AG08396 (cell line): Measurements from ENCODE around the gene CYLD.

Source experiments
- DNase-seq: peaks from one replicate; pipeline ENCODE4 v3.0.0; 2012; ENCODE audit warnings: low spot score, mixed read lengths

CYLD gene

GRCh38 chr16:50711862-50712559 lies 29.9 kb upstream of the CYLD start:
- no peak for DNase-seq

DNA sequence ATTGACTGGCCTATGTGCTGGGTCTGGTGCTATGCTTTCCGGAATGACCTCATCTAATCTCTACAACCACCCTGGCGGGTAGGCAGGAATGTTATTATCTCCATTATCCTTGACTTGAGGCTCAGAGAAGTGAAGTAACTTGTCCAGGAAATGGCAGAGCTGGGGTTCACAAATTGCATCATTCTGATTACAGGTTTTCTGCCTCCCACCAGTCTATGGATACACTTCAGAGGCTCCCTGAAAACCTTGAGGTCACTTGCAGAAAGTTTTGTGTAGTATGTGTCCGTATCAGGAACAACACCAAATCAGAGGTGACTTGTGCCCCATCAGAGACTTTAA lies 29.4 kb upstream of the CYLD start:
- no peak for DNase-seq

DNA sequence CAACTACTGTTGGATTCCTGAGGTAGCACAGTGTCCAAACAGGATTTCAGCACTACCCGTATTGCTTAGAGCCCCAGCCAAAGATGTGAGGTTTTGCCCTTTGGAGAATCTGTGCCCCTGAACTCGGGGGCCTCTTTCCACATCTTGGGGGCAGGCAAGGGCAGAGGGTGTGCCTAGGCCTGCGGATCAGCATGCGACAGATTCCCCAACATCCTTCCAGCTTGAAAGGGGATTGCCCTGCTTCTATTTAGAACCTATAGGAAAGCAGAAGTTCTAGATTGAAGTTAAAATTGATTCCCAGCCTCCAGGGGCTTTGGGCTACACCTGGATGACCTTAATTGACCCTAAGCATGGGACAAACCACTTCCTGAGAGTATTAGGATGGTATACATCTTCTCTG lies 28.9 kb upstream of the CYLD start:
- no peak for DNase-seq

DNA sequence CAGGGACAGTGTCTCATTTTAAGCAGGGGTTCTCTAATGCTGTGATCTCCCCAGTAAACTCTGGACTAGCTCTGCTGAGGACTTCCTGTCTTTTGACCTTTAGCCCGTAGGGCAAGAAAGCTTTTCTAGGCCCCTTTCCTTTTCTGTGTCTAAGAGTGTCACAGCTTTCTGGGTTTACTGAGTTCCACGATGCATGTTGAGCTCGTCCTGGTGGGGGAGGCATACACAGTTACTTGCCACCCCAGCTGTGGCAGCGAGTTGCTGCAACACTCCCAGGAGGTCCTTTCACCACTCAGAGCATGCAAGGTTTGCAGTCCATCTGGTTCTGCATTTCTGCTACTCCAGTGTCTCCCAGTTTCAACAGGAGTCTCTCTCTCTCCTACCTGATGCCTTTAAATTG lies 24.8 kb upstream of the CYLD start:
- DNase-seq = no peak

- DNase-seq = no peak
Observed at GRCh38 chr16:50717494-50717893, 24.4 kb upstream of the CYLD start.

GRCh38 chr16:50718061-50718760 lies 23.7 kb upstream of the CYLD start:
- DNase-seq = no peak

GRCh38 chr16:50718761-50719400 lies 23.0 kb upstream of the CYLD start:
- no peak for DNase-seq

- DNase-seq = no peak
Observed at GRCh38 chr16:50719401-50720337, 22.2 kb upstream of the CYLD start.

DNA sequence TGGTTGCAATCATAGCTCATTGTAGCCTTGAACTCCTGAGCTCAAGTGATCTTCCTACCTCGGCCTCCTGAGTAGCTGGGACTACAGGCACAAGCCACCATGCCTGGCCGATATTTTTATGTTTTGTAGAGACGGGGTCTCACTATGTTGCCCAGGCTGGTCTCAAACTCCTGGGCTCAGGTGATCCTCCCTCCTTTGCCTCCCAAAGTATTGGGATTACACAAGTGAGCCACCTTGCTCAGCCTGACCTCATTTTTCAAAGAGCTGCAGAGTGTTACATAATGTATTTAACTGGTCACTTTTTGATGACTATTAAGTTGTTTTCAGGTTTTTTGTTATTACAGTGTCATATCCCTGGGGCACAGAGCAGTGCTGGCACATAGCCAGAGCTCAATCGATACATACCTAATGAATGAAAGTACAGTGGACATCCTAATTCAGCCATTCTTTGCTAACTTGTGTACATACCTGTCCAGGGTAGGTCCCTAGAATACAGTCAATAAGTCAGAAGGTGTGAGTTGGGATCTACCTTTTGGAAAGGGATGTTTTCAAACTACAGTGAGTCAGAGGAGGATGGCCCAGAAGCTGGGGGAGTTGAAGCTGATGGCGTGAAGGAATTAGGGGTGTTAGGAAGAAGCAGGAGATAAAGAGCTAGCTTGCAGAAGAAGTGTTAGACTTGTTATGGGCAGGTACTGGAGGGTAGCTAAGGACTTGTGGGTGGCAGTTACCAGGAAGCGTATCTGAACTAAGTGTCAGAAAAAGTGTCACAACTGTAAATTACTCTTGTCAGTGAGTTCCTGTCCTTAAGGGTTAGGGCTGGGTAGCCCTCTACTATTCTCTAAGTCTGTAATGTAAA lies 20.1 kb upstream of the CYLD start:
- DNase-seq = no peak

- no peak for DNase-seq
Observed at GRCh38 chr16:50722405-50722737, 19.5 kb upstream of the CYLD start.

GRCh38 chr16:50722960-50723359 lies 18.9 kb upstream of the CYLD start:
- no peak for DNase-seq

- DNase-seq = no peak
Observed at GRCh38 chr16:50724306-50724705, 17.6 kb upstream of the CYLD start.

DNA sequence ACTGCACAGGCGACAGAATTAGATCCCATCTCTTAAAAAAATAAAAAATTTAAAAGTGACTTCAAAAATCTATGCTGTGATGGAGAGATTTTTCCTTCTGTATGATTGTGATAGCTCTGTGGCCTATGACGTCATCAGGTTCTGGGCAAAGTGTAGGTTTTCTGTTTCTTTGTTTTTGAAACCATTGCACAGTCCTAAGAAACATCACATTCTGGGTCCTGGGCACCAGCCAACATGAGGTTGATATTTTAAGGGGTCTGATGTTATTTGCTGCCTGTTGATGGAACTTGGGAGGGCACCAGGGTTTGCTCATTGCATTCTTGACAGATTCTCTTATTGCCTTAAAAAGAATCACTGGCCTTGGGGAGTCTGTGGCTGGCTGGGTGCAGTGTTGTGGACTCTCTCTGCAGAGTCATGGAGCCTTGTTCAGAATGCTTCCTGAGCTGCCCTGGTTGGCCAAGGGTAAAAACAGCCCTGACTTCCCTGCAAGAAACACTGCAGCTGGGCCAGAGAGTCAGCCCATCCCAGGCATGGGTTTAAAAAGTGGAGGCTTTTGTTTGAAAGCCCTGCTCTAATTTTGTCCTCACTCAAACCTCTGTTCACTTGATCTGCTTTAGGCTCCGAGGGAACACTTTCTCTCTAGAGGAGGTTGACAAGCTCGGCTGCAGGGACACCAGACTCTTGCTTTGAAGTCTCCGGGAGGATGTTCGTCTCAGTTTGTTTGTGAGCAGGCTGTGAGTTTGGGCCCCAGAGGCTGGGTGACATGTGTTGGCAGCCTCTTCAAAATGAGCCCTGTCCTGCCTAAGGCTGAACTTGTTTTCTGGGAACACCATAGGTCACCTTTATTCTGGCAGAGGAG lies 10.5 kb upstream of the CYLD start:
- DNase-seq = no peak

- no peak for DNase-seq
Observed at GRCh38 chr16:50731989-50732832, 9.7 kb upstream of the CYLD start.

DNA sequence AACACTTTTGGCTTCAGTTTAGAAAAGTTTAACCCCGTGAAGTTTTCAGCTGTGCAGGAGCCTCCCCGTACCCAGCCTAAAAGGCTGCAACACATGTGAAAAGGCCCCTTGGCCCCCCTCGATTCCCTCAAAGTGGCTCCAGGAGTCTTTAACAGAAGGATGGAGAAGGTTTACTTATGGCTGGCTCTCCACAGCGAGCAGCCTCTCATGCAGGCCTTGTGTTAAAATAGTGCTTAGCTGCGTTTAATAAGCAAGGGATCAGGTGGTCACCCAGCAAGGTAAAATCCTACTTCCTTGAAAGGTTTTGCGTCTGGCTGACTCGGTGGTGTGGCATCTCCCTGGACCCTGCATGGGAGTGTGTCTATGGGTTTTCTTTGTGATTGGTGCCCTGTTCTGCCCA lies 8.4 kb upstream of the CYLD start:
- DNase-seq = no peak

DNA sequence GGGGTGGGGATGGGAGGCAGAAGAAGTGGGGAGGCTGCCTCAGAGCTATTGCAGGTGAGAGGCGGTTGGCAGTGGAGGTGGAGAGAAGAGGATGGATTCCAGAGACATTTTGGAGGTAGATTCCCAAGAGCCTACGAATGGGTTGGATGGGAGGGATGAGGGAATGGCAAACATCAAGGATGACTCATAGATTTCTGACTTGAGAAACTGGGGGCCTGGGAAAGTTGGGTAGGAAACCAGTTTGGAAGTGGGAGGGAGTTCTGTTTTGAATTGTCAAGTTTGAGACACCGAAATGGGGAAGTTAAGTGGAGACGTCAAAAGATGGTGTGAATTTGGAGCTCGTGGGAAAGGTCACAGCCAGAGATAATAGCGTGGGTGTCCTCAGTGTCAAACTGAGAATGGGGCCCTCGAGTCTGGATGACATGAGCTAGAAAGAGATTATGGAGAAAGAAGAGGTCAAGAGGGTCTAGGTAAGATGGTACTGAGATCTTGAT lies 6.2 kb upstream of the CYLD start:
- DNase-seq = no peak

DNA sequence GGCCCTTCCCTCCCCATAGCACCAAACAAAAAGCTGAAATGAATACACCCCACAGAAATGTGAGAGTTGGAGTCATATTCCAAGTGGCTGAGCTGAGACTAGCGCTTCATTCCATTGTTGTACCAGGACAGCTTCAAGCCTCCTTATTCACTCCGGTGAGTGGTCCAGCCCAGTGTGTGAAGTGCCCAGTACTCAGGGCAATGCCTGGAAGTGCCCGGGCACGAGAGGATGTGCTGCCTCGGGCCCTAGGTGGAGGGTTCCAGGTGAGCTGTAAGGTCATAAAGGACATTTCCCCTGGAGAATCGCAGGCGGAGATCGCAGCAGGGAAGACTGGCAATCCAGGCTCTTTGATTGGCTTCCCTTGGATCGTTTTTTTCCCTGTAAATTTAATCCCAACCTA lies 5.4 kb upstream of the CYLD start:
- DNase-seq = no peak

- DNase-seq = no peak
Observed at GRCh38 chr16:50737420-50737959, 4.4 kb upstream of the CYLD start.

DNA sequence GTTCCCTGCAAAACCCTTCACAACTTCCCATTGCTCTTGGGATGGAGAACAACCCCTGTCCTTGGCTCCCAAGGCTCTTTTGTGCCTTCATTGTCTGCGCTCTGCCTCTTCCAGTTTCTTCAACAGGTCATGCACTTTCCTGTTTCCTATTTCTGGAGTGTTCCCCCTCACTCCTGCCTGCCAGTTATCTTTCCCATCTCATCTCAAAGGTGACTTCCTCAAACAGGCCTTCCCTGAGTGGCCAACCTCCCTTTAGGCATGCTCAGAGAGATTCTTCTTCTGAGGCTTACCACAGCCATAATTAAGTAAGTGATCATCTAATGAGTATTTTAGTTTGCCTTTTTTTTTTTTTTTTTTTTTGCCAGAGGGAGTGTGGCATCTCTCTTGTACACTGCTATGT lies 2.9 kb upstream of the CYLD start:
- DNase-seq = no peak
